Osteoblast (primary cell): ENCODE data around the gene CDCA4. TPM values are rescaled to one million over a fixed set of nuclear protein-coding genes. Genes with fewer than 3 reads are reported as not detected.
A peak's percentile ranks its signal among the peaks of the same experiment; 100 is the strongest.

Source experiments
- DNase-seq: peaks from one replicate; pipeline ENCODE4 v3.0.0; 2011; ENCODE audit warnings: low spot score, mixed read lengths; ENCODE audit not compliant: insufficient read length; ENCODE audit errors: missing footprints
- H2AFZ ChIP-seq: 2 replicates; pipeline ENCODE4 v1.6.0; 2011; ENCODE audit warnings: mild to moderate bottlenecking, low read length
- H3K27ac ChIP-seq: 2 replicates; pipeline ENCODE4 v1.5.1; 2011; ENCODE audit warnings: mild to moderate bottlenecking, low read depth, low read length, moderate library complexity
- H3K27me3 ChIP-seq: 2 replicates; pipeline ENCODE4 v1.6.0; 2012; ENCODE audit warnings: mild to moderate bottlenecking, control low read depth, inconsistent platforms, low read length, moderate library complexity; ENCODE audit not compliant: insufficient read depth
- H3K36me3 ChIP-seq: 2 replicates; pipeline ENCODE4 v1.5.1; 2011; ENCODE audit warnings: mild to moderate bottlenecking, low read length, control low read depth, moderate library complexity; ENCODE audit not compliant: insufficient read depth
- H3K4me1 ChIP-seq: 2 replicates; pipeline ENCODE4 v1.5.1; 2011; ENCODE audit warnings: mild to moderate bottlenecking, low read length, control low read depth, moderate library complexity; ENCODE audit not compliant: insufficient read depth
- H3K4me2 ChIP-seq: 2 replicates; pipeline ENCODE4 v1.6.0; 2011; ENCODE audit warnings: mild to moderate bottlenecking, low read length; ENCODE audit not compliant: insufficient read depth
- H3K4me3 ChIP-seq: fragments of 200-600 bp; sonication (generic); 3 replicates; pipeline ENCODE4 v1.5.1; 2012; ENCODE audit warnings: mild to moderate bottlenecking, low read length, inconsistent platforms; ENCODE audit not compliant: insufficient read depth
- H3K79me2 ChIP-seq: 2 replicates; pipeline ENCODE4 v1.6.0; 2012; ENCODE audit warnings: mild to moderate bottlenecking, low read length, control low read depth, inconsistent platforms; ENCODE audit not compliant: insufficient read depth
- H3K9me3 ChIP-seq: 2 replicates; pipeline ENCODE4 v1.5.1; 2011; ENCODE audit warnings: low read depth, low read length, control low read depth
- H4K20me1 ChIP-seq: 2 replicates; pipeline ENCODE4 v1.6.0; 2012; ENCODE audit warnings: mild to moderate bottlenecking, low read length, control low read depth; ENCODE audit not compliant: insufficient read depth
- total RNA-seq: library from RNA; depleted of rRNA; stranded (reverse); fragments of >200 nt; gene quantifications from 2 replicates; pipeline ENCODE4 v1.2.3, GENCODE V29; 2012
- TF ChIP-seq, protein P1 (sequence below): IDR thresholded peaks from 2 replicates; pipeline ENCODE4 v1.5.1; 2011; ENCODE audit warnings: mild to moderate bottlenecking, low read depth, low read length, moderate library complexity; ENCODE audit errors: extremely low read depth

The CDCA4 gene
- total RNA-seq, 1 donor: 13.8 TPM

GRCh38 chr14:105026033-105026785 lies 5.3 kb upstream of the CDCA4 start:
- Histone ChIP-seq H3K79me2 (peaks cover 11% of the 10 kb centered on the region), H2AFZ (no peak overlapping the region), H3K9me3 (no peaks in the 10 kb centered on the region), H3K27me3 (no peaks in the 10 kb centered on the region), H3K4me2 (peak overlapping the region; percentile 66), H3K4me3 (peak overlapping the region; percentile 18), H3K27ac (peak overlapping the region; percentile 88), H3K36me3 (no peaks in the 10 kb centered on the region), H3K4me1 (peaks cover 67% of the 10 kb centered on the region), H4K20me1 (no peaks in the 10 kb centered on the region)
- TF ChIP-seq, protein P1, sequence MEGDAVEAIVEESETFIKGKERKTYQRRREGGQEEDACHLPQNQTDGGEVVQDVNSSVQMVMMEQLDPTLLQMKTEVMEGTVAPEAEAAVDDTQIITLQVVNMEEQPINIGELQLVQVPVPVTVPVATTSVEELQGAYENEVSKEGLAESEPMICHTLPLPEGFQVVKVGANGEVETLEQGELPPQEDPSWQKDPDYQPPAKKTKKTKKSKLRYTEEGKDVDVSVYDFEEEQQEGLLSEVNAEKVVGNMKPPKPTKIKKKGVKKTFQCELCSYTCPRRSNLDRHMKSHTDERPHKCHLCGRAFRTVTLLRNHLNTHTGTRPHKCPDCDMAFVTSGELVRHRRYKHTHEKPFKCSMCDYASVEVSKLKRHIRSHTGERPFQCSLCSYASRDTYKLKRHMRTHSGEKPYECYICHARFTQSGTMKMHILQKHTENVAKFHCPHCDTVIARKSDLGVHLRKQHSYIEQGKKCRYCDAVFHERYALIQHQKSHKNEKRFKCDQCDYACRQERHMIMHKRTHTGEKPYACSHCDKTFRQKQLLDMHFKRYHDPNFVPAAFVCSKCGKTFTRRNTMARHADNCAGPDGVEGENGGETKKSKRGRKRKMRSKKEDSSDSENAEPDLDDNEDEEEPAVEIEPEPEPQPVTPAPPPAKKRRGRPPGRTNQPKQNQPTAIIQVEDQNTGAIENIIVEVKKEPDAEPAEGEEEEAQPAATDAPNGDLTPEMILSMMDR: no peak
- no peak for DNase-seq

- Histone ChIP-seq H3K36me3 (no peaks in the 10 kb centered on the region), H3K27ac (peak overlapping the region; percentile 88), H2AFZ (no peak overlapping the region), H3K4me2 (peak overlapping the region; percentile 66), H4K20me1 (no peaks in the 10 kb centered on the region), H3K4me3 (no peak overlapping the region), H3K79me2 (peaks cover 15% of the 10 kb centered on the region), H3K27me3 (no peaks in the 10 kb centered on the region), H3K4me1 (peaks cover 67% of the 10 kb centered on the region), H3K9me3 (no peaks in the 10 kb centered on the region)
- TF ChIP-seq, protein P1: no peak
- no peak for DNase-seq
Observed at GRCh38 chr14:105025429-105025828, 4.5 kb upstream of the CDCA4 start.

DNA sequence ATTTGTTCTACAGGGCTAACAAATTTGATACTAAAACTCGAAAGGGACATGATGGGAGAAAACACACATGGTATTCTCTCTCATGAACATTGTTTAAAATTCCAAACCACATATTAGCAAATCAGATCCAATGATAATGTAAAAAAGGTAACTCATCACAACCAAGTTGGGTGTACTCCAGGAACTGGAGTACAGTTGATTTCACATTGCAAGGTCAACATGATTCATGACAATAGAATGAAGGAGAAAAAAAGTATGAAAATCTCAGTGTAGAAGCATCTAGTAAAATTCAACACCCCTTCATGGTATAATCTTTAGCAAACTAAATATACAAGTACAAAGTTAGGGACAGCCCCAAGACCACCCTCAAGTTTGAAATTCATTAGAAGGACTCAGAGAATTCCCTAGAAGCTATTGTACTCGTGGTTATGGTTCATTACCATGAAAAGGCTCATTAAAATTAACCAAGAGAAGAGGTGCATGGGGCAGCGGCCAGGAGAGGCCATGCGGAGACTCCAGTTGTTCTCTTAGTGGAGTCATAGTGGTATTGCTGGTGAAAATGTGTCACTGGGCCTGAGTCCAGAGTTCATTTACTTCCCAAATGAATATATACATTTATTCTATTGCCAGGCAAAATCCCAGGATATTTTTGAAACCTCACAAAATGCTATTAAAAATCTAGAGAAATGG lies 3.1 kb upstream of the CDCA4 start:
- Histone ChIP-seq H3K4me1 (peaks cover 78% of the 10 kb centered on the region), H3K9me3 (no peaks in the 10 kb centered on the region), H3K36me3 (no peaks in the 10 kb centered on the region), H4K20me1 (peaks cover 3% of the 10 kb centered on the region), H3K79me2 (peaks cover 30% of the 10 kb centered on the region), H3K4me2 (peak overlapping the region; percentile 25), H3K27ac (peak overlapping the region; percentile 88), H3K4me3 (no peak overlapping the region), H2AFZ (no peak overlapping the region), H3K27me3 (no peaks in the 10 kb centered on the region)
- peak; percentile 74 for DNase-seq
- TF ChIP-seq, protein P1: no peak

GRCh38 chr14:105023144-105023543 lies 2.3 kb upstream of the CDCA4 start:
- Histone ChIP-seq H3K27ac (peak overlapping the region; percentile 88), H2AFZ (no peak overlapping the region), H3K27me3 (no peaks in the 10 kb centered on the region), H4K20me1 (peaks cover 4% of the 10 kb centered on the region), H3K4me3 (no peak overlapping the region), H3K36me3 (no peaks in the 10 kb centered on the region), H3K79me2 (peaks cover 38% of the 10 kb centered on the region), H3K4me1 (peaks cover 76% of the 10 kb centered on the region), H3K9me3 (no peaks in the 10 kb centered on the region), H3K4me2 (peak overlapping the region; percentile 25)
- TF ChIP-seq, protein P1: no peak
- no peak for DNase-seq
